Fibroblast of lung (primary cell): ENCODE measurements around the gene CDH4. TPM values are rescaled to one million over a fixed set of nuclear protein-coding genes. Genes with fewer than 3 reads are reported as not detected.

Experiments
- DNase-seq, 2 donors: peaks; one replicate each; pipeline versions ENCODE4 v3.0.0 to v3.0.0-alpha.2; 2010; ENCODE audit warnings: low read depth in 2 of 2
- H2AFZ ChIP-seq: 2 replicates; pipeline ENCODE4 v1.5.1; 2012; ENCODE audit warnings: low read length, control low read depth, inconsistent platforms
- H3K27ac ChIP-seq: 2 replicates; pipeline ENCODE4 v1.5.1; 2011; ENCODE audit warnings: low read length, control low read depth; ENCODE audit not compliant: insufficient read depth
- H3K27me3 ChIP-seq: 2 replicates; pipeline ENCODE4 v1.5.1; 2011; ENCODE audit warnings: mild to moderate bottlenecking, low read length; ENCODE audit not compliant: control insufficient read depth, insufficient read depth
- H3K36me3 ChIP-seq: 2 replicates; pipeline ENCODE4 v1.5.1; 2011; ENCODE audit warnings: low read length; ENCODE audit not compliant: control insufficient read depth, insufficient read depth
- H3K4me1 ChIP-seq: 2 replicates; pipeline ENCODE4 v1.5.1; 2011; ENCODE audit warnings: low read length; ENCODE audit not compliant: control insufficient read depth, insufficient read depth; ENCODE audit errors: extremely low read depth
- H3K4me2 ChIP-seq: 2 replicates; pipeline ENCODE4 v1.5.1; 2011; ENCODE audit warnings: low read length, control low read depth; ENCODE audit not compliant: insufficient read depth; ENCODE audit errors: extremely low read depth
- H3K4me3 ChIP-seq, 4 experiments: fragments of 200-600 bp in 1 of 4; sonication (generic) in 1 of 4; replicated peaks in 1 of 4; 2 replicates each; pipeline ENCODE4 v1.5.1; 2011 to 2016; ENCODE audit warnings: low read length in 4 of 4, low read depth in 3 of 4, mild to moderate bottlenecking in 3 of 4, control low read depth in 2 of 4, inconsistent platforms in 1 of 4, mixed read lengths in 1 of 4; ENCODE audit not compliant: insufficient read depth in 1 of 4; ENCODE audit errors: control extremely low read depth in 1 of 4
- H3K79me2 ChIP-seq: 2 replicates; pipeline ENCODE4 v1.5.1; 2012; ENCODE audit warnings: mild to moderate bottlenecking, low read length, inconsistent platforms; ENCODE audit not compliant: control insufficient read depth, insufficient read depth
- H3K9ac ChIP-seq: 2 replicates; pipeline ENCODE4 v1.5.1; 2011; ENCODE audit warnings: mild to moderate bottlenecking, low read length, control low read depth; ENCODE audit not compliant: insufficient read depth
- H3K9me3 ChIP-seq: 2 replicates; pipeline ENCODE4 v1.5.1; 2012; ENCODE audit warnings: low read depth, low read length; ENCODE audit not compliant: control insufficient read depth, insufficient read depth
- H4K20me1 ChIP-seq: 2 replicates; pipeline ENCODE4 v1.5.1; 2011; ENCODE audit warnings: low read length; ENCODE audit not compliant: control insufficient read depth, insufficient read depth; ENCODE audit errors: extremely low read depth
- CTCF ChIP-seq, 2 donors: IDR thresholded peaks in 1 of 2; conservative IDR thresholded peaks in 1 of 2; 1 replicate in 1 of 2; 2 replicates in 1 of 2; pipeline ENCODE4 v1.5.1; 2011 to 2012; ENCODE audit warnings: low read length in 2 of 2, control low read depth in 1 of 2, inconsistent platforms in 1 of 2, low read depth in 1 of 2, mild to moderate bottlenecking in 1 of 2
- EZH2 ChIP-seq: IDR thresholded peaks from 2 replicates; pipeline ENCODE4 v1.5.1; 2012; ENCODE audit warnings: low read length, control low read depth, mild to moderate bottlenecking; ENCODE audit errors: missing control alignments
- polyA plus RNA-seq, 2 donors: library from polyadenylated mRNA; depleted of rRNA in 1 of 2; stranded (reverse) in 1 of 2; unstranded in 1 of 2; fragments of >200 nt; gene quantifications; 2 replicates each; pipeline ENCODE4 v1.2.1, GENCODE V29; 2011 to 2012; ENCODE audit warnings: missing spikeins in 1 of 2
- total RNA-seq: library from RNA; depleted of rRNA; stranded (reverse); fragments of >200 nt; gene quantifications from 2 replicates; pipeline ENCODE4 v1.2.1, GENCODE V29; 2014

The CDH4 gene
- total and polyA plus RNA-seq, 2 donors (not counting 1 experiment from before 2014, with no cell fraction given) = 4.8 to 6.8 TPM

DNA sequence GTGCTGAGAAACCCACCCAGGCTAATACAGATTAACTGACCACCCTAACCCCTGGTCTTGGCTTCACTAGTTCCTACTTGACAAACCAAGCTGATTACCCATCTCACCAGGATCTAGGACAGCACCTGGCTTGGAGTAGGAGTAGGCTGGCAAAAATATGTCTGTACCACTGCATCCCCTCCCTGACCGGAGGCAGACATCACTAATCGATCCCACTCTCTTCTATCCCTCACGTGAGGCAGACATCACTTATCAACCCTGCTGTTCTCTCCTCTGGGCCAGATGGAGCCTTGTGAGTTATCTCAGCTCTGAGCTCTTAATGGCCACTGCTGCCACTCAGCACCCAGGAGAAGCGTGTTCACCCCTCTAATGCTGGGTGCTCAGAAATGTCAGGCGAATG, 324.3 kb downstream of the CDH4 start:
- H3K9me3 ChIP-seq = no peaks in the 10 kb centered on the region
- H3K36me3 ChIP-seq = no peaks in the 10 kb centered on the region
- H3K4me3 ChIP-seq = no peak overlapping the region
- H3K27ac ChIP-seq = no peak overlapping the region
- H3K9ac ChIP-seq = no peak overlapping the region
- no peaks in the 10 kb centered on the region for H3K79me2 ChIP-seq
- no peaks in the 10 kb centered on the region for H3K27me3 ChIP-seq
- no peaks in the 10 kb centered on the region for H4K20me1 ChIP-seq
- no peak for DNase-seq
- no peak for TF ChIP-seq EZH2
- no peak for TF ChIP-seq CTCF (conservative IDR thresholded peaks at IDR 0.05 in 1 of 2, IDR thresholded peaks at IDR 0.05 in 1 of 2; ENCODE audit: low read depth in 1 of 2, low read length in 2 of 2)
- no peaks in the 10 kb centered on the region for H3K4me1 ChIP-seq
- H2AFZ ChIP-seq = no peak overlapping the region
- H3K4me2 ChIP-seq = no peak overlapping the region

DNA sequence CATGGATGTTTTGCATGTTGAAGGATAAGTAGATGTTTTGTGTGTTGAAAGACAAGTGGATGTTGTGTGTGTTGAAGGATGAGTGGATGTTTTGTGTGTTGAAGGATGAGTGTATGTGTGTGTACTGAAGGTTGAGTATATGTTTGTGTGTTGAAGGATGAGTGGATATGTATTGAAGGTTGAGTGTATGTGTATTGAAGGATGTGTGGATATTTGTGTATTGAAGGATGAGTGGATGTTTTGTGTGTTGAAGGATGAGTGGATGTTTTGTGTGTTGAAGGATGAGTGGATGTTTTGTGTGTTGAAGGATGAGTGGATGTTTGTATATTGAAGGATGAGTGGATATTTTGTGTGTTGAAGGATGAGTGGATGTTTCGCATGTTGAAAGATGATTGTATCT, 325.0 kb downstream of the CDH4 start:
- Histone ChIP-seq H3K4me3 (no peak overlapping the region), H3K27ac (no peak overlapping the region), H3K4me1 (no peaks in the 10 kb centered on the region), H3K27me3 (no peaks in the 10 kb centered on the region), H3K4me2 (no peak overlapping the region), H3K9me3 (no peaks in the 10 kb centered on the region), H3K36me3 (no peaks in the 10 kb centered on the region), H3K79me2 (no peaks in the 10 kb centered on the region), H3K9ac (no peak overlapping the region), H4K20me1 (no peaks in the 10 kb centered on the region), H2AFZ (no peak overlapping the region)
- TF ChIP-seq CTCF (conservative IDR thresholded peaks at IDR 0.05 in 1 of 2, IDR thresholded peaks at IDR 0.05 in 1 of 2; ENCODE audit: low read depth in 1 of 2, low read length in 2 of 2) = no peak
- no peak for TF ChIP-seq EZH2
- DNase-seq = no peak

GRCh38 chr20:61579908-61580307, 327.8 kb downstream of the CDH4 start:
- no peak overlapping the region for H2AFZ ChIP-seq
- no peaks in the 10 kb centered on the region for H4K20me1 ChIP-seq
- H3K27me3 ChIP-seq = peaks cover 4% of the 10 kb centered on the region
- H3K27ac ChIP-seq = no peak overlapping the region
- H3K79me2 ChIP-seq = no peaks in the 10 kb centered on the region
- TF ChIP-seq CTCF (conservative IDR thresholded peaks at IDR 0.05 in 1 of 2, IDR thresholded peaks at IDR 0.05 in 1 of 2; ENCODE audit: low read depth in 1 of 2, low read length in 2 of 2) = no peak
- no peak for TF ChIP-seq EZH2
- no peaks in the 10 kb centered on the region for H3K36me3 ChIP-seq
- H3K9me3 ChIP-seq = no peaks in the 10 kb centered on the region
- H3K4me1 ChIP-seq = no peaks in the 10 kb centered on the region
- no peak overlapping the region for H3K9ac ChIP-seq
- DNase-seq = no peak
- no peak overlapping the region for H3K4me2 ChIP-seq
- H3K4me3 ChIP-seq = no peak overlapping the region
